ENCODE measurements around the gene CFAP45.

GRCh38 chr1:159867664-159868026 is 32.3 kb downstream of the CFAP45 start:
- no peak for TF ChIP-seq EZH2 (IDR thresholded peaks at IDR 0.05; ENCODE audit: borderline replicate concordance, insufficient read depth, low read depth, low read length, poor library complexity, severe bottlenecking)
- TF ChIP-seq, protein P1, sequence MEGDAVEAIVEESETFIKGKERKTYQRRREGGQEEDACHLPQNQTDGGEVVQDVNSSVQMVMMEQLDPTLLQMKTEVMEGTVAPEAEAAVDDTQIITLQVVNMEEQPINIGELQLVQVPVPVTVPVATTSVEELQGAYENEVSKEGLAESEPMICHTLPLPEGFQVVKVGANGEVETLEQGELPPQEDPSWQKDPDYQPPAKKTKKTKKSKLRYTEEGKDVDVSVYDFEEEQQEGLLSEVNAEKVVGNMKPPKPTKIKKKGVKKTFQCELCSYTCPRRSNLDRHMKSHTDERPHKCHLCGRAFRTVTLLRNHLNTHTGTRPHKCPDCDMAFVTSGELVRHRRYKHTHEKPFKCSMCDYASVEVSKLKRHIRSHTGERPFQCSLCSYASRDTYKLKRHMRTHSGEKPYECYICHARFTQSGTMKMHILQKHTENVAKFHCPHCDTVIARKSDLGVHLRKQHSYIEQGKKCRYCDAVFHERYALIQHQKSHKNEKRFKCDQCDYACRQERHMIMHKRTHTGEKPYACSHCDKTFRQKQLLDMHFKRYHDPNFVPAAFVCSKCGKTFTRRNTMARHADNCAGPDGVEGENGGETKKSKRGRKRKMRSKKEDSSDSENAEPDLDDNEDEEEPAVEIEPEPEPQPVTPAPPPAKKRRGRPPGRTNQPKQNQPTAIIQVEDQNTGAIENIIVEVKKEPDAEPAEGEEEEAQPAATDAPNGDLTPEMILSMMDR (IDR thresholded peaks at IDR 0.05) = no peak
